A549 (cell line): ENCODE results near the gene PRL. TPM values are rescaled to one million over a fixed set of nuclear protein-coding genes. Genes with fewer than 3 reads are reported as not detected.

Experiments
- ATAC-seq, 2 experiments: fragments of 200-7000 bp in 1 of 2; fragments of >200 bp in 1 of 2; cut with Nextera tagmentation in 1 of 2; cut with Tn5 transposase in 1 of 2; 3 replicates each; pipeline versions ENCODE4 v1.8.0 to v1.9.1; 2018 to 2020; ENCODE audit warnings: mild to moderate bottlenecking in 1 of 2, moderate library complexity in 1 of 2
- CTCF ChIA-PET: fragments of 300-600 bp; sonication (Branson Sonifier 250); formaldehyde crosslinking; extraction: SDS; loops from one replicate; lab custom pipeline; 2021; ENCODE audit warnings: antibody characterized with exemption, inconsistent platforms; lab: Yijun Ruan, JAX
- POLR2A ChIA-PET: fragments of 350-600 bp; formaldehyde crosslinking; extraction: SDS; loops from one replicate; lab custom pipeline; 2021; ENCODE audit warnings: antibody characterized with exemption, inconsistent platforms; lab: Yijun Ruan, JAX
- DNase-seq, 2 experiments: peaks; one replicate each; pipeline versions ENCODE4 v3.0.0 to v3.0.0-alpha.2; 2011 to 2016; ENCODE audit warnings: low read depth in 1 of 2, low spot score in 1 of 2
- FAIRE-seq: peaks from 2 replicates; lab custom pipeline; 2011; peaks lifted over from hg19 to GRCh38; lab: Jason Lieb, UNC
- H3K27ac ChIP-seq, 2 experiments: fragments of >200 bp; sonication (Bioruptor Twin); formaldehyde crosslinking; 3 replicates each; pipeline ENCODE4 v1.5.1; 2016 to 2017
- H3K4me1 ChIP-seq: fragments of >200 bp; sonication (Bioruptor Twin); formaldehyde crosslinking; 3 replicates; pipeline ENCODE4 v1.6.1; 2016
- H3K4me2 ChIP-seq: fragments of >200 bp; sonication (Bioruptor Twin); formaldehyde crosslinking; 3 replicates; pipeline ENCODE4 v1.6.1; 2016
- H3K4me3 ChIP-seq: fragments of >200 bp; sonication (Bioruptor Twin); formaldehyde crosslinking; 3 replicates; pipeline ENCODE4 v1.5.1; 2016
- H3K9me3 ChIP-seq: fragments of >200 bp; sonication (Bioruptor Twin); formaldehyde crosslinking; 3 replicates; pipeline ENCODE4 v1.6.1; 2016
- CBX2 ChIP-seq: fragments of 200-600 bp; sonication (generic); IDR thresholded peaks from 2 replicates; pipeline ENCODE4 v1.6.1; 2016; ENCODE audit warnings: low read depth, mild to moderate bottlenecking, borderline replicate concordance
- CBX8 ChIP-seq: fragments of 200-600 bp; sonication (generic); IDR thresholded peaks from 2 replicates; pipeline ENCODE4 v1.6.1; 2016
- CHD4 ChIP-seq: fragments of 200-600 bp; sonication (generic); IDR thresholded peaks from 2 replicates; pipeline ENCODE4 v1.6.1; 2016; ENCODE audit warnings: antibody characterized with exemption, mild to moderate bottlenecking, borderline replicate concordance
- E2F6 ChIP-seq: IDR thresholded peaks from 2 replicates; pipeline ENCODE4 v1.6.1; 2012; ENCODE audit warnings: low read depth, borderline replicate concordance
- EHMT2 ChIP-seq: fragments of 200-600 bp; sonication (generic); IDR thresholded peaks from 2 replicates; pipeline ENCODE4 v1.6.1; 2016; ENCODE audit warnings: antibody characterized with exemption, low read depth, mild to moderate bottlenecking, moderate library complexity
- ELK1 ChIP-seq: fragments of 150-350 bp; IDR thresholded peaks from 2 replicates; pipeline ENCODE4 v1.6.1; 2014; ENCODE audit warnings: low read depth, mild to moderate bottlenecking, low read length
- EP300 ChIP-seq, 2 experiments: fragments of >200 bp; sonication (Bioruptor Twin); formaldehyde crosslinking; IDR thresholded peaks; 2 replicates in 1 of 2; 3 replicates in 1 of 2; pipeline ENCODE4 v1.6.1; 2016 to 2017
- ESRRA ChIP-seq: fragments of 150-350 bp; IDR thresholded peaks from 2 replicates; pipeline ENCODE4 v1.6.1; 2014; ENCODE audit warnings: mild to moderate bottlenecking, low read length, borderline replicate concordance
- FOSL2 ChIP-seq, 2 experiments: fragments of 450-650 bp in 1 of 2; fragments of >200 bp in 1 of 2; sonication (Bioruptor Twin) in 1 of 2; formaldehyde crosslinking; IDR thresholded peaks; 2 replicates each; pipeline versions ENCODE4 v1.5.0 to v1.6.1; 2016 to 2020; ENCODE audit warnings: mild to moderate bottlenecking in 1 of 2, moderate library complexity in 1 of 2
- FOXS1 ChIP-seq: fragments of 250-450 bp; sonication (Bioruptor Pico); IDR thresholded peaks from 2 replicates; pipeline ENCODE4 v1.5.0; 2020; ENCODE audit warnings: mild to moderate bottlenecking, moderate library complexity
- HES2 ChIP-seq: fragments of >200 bp; sonication (Bioruptor Twin); formaldehyde crosslinking; IDR thresholded peaks from 2 replicates; pipeline ENCODE4 v1.6.1; 2016
- HMGXB4 ChIP-seq: fragments of 250-450 bp; sonication (Bioruptor Pico); IDR thresholded peaks from 2 replicates; pipeline ENCODE4 v1.5.0; 2021; ENCODE audit warnings: mild to moderate bottlenecking, moderate library complexity, borderline replicate concordance
- HOXA7 ChIP-seq: fragments of 250-450 bp; sonication (Bioruptor Pico); IDR thresholded peaks from 2 replicates; pipeline ENCODE4 v1.5.0; 2020; ENCODE audit warnings: mild to moderate bottlenecking, moderate library complexity
- HOXB5 ChIP-seq: fragments of 250-450 bp; sonication (Bioruptor Pico); IDR thresholded peaks from 2 replicates; pipeline ENCODE4 v1.5.0; 2020; ENCODE audit warnings: mild to moderate bottlenecking, moderate library complexity
- JUN ChIP-seq, 2 experiments: fragments of >200 bp; sonication (Bioruptor Twin); formaldehyde crosslinking; IDR thresholded peaks; 2 replicates in 1 of 2; 3 replicates in 1 of 2; pipeline ENCODE4 v1.6.1; 2016 to 2017
- JUNB ChIP-seq: fragments of >200 bp; sonication (Bioruptor Twin); formaldehyde crosslinking; IDR thresholded peaks from 2 replicates; pipeline ENCODE4 v1.6.1; 2016
- KDM1A ChIP-seq: fragments of 200-600 bp; sonication (generic); IDR thresholded peaks from 2 replicates; pipeline ENCODE4 v1.6.1; 2016; ENCODE audit warnings: low read depth, mild to moderate bottlenecking
- MAX ChIP-seq: IDR thresholded peaks from 2 replicates; pipeline ENCODE4 v1.6.1; 2012
- MAZ ChIP-seq: fragments of 150-350 bp; IDR thresholded peaks from 2 replicates; pipeline ENCODE4 v1.6.1; 2014; ENCODE audit warnings: antibody characterized with exemption, low read depth, low read length, borderline replicate concordance
- MYC ChIP-seq: IDR thresholded peaks from 2 replicates; pipeline ENCODE4 v1.6.1; 2012; ENCODE audit warnings: mild to moderate bottlenecking, inconsistent platforms, low read length, improper control_type of control experiment, borderline replicate concordance
- NFE2L2 ChIP-seq: fragments of 150-350 bp; conservative IDR thresholded peaks from 2 replicates; pipeline ENCODE4 v1.6.1; 2014; ENCODE audit warnings: low read length
- NR3C1 ChIP-seq: fragments of >200 bp; sonication (Bioruptor Twin); formaldehyde crosslinking; IDR thresholded peaks from 3 replicates; pipeline ENCODE4 v1.6.1; 2017
- RCOR1 ChIP-seq: fragments of 150-350 bp; IDR thresholded peaks from 2 replicates; pipeline ENCODE4 v1.6.1; 2014; ENCODE audit warnings: antibody characterized with exemption, low read length, low read depth
- REST ChIP-seq: fragments of 200-600 bp; sonication (generic); IDR thresholded peaks from 2 replicates; pipeline ENCODE4 v1.6.1; 2016; ENCODE audit warnings: antibody characterized with exemption, mild to moderate bottlenecking, moderate library complexity
- RNF2 ChIP-seq: fragments of 200-600 bp; sonication (generic); IDR thresholded peaks from 2 replicates; pipeline ENCODE4 v1.6.1; 2016; ENCODE audit warnings: low read depth, mild to moderate bottlenecking, antibody characterized with exemption, moderate library complexity, borderline replicate concordance
- SREBF2 ChIP-seq: fragments of 450-650 bp; IDR thresholded peaks from 2 replicates; pipeline ENCODE4 v1.6.1; 2014; ENCODE audit warnings: mild to moderate bottlenecking, moderate library complexity
- TFCP2L1 ChIP-seq: fragments of 250-450 bp; sonication (Bioruptor Pico); IDR thresholded peaks from 2 replicates; pipeline ENCODE4 v1.5.0; 2021; ENCODE audit warnings: mild to moderate bottlenecking
- ZC3H11A ChIP-seq: fragments of 450-650 bp; IDR thresholded peaks from 2 replicates; pipeline ENCODE4 v1.6.1; 2014; ENCODE audit warnings: antibody characterized with exemption, mild to moderate bottlenecking
- ZFP36 ChIP-seq: fragments of 450-650 bp; IDR thresholded peaks from 2 replicates; pipeline ENCODE4 v1.6.1; 2014; ENCODE audit warnings: borderline replicate concordance; ENCODE audit not compliant: partially characterized antibody
- WGBS: methylation state at CpG from one replicate; pipeline ENCODE4 v1.1.6; 2017; ENCODE audit errors: missing lambda C conversion rate; 5-methylcytosine and 5-hydroxymethylcytosine counted together
- polyA plus RNA-seq, 4 experiments: library from polyadenylated mRNA; depleted of rRNA in 3 of 4; stranded (reverse); fragments of >200 nt; fragmentation: RNase III in 1 of 4; extraction: RNeasy Plus Mini Kit Qiagen cat#74134 plus additional on column Dnase treatment in 1 of 4; gene quantifications; 2 replicates in 3 of 4; 3 replicates in 1 of 4; pipeline ENCODE4 v1.2.3, GENCODE V29; 2011 to 2017

PRL gene
- polyA plus RNA-seq, 2 of the 4 experiments (the other 2 are of a cell fraction) = not detected

GRCh38 chr6:22318404-22318803 lies 21.6 kb upstream of the PRL start:
- Histone ChIP-seq H3K4me1 (peaks cover 19% of the 10 kb centered on the region), H3K4me2 (no peak overlapping the region), H3K9me3 (no peaks in the 10 kb centered on the region), H3K4me3 (no peak overlapping the region), H3K27ac (no peak overlapping the region)
- POLR2A ChIA-PET = no interaction called here
- TF ChIP-seq EHMT2 = no peak
- no peak for TF ChIP-seq MAX
- no peak for TF ChIP-seq FOSL2 (IDR thresholded peaks at IDR 0.05)
- TF ChIP-seq FOSL2 (CRISPR knock-in tag; IDR thresholded peaks at IDR 0.05) = no peak
- no peak for TF ChIP-seq JUN (IDR thresholded peaks at IDR 0.05)
- no peak for TF ChIP-seq ZFP36
- no peak for TF ChIP-seq HMGXB4
- TF ChIP-seq NFE2L2 = no peak
- TF ChIP-seq JUNB = no peak
- no peak for TF ChIP-seq HES2
- TF ChIP-seq RCOR1 = no peak
- TF ChIP-seq NR3C1 = no peak
- TF ChIP-seq TFCP2L1 (CRISPR knock-in tag) = no peak
- no peak for TF ChIP-seq CBX8
- TF ChIP-seq E2F6 = no peak
- no peak for TF ChIP-seq REST
- no peak for TF ChIP-seq RNF2
- no peak for TF ChIP-seq MAZ
- TF ChIP-seq ZC3H11A = no peak
- TF ChIP-seq HOXA7 (CRISPR knock-in tag) = no peak
- no peak for ATAC-seq
- no CpG with 5 or more reads among the region's 22 CpGs for WGBS
- no peak for DNase-seq
- CTCF ChIA-PET = interaction anchor here (0.6 kb wide), 1 partner anchor 250 kb away, joined by 4 read pairs; no protein-coding TSS in a partner anchor
- no peak for FAIRE-seq

- ChIA-PET CTCF (no interaction called here), POLR2A (no interaction called here)
- no peak for FAIRE-seq
- WGBS = 58% methylated on average over 2 of the region's 2 CpGs
- Histone ChIP-seq H3K4me1 (no peaks in the 10 kb centered on the region), H3K4me2 (no peak overlapping the region), H3K4me3 (no peak overlapping the region), H3K9me3 (peaks cover 8% of the 10 kb centered on the region; the same call in 2 of the 3 replicates), H3K27ac (no peak overlapping the region)
- no peak for ATAC-seq
- no peak for DNase-seq
- TF ChIP-seq ESRRA (no peak), SREBF2 (no peak), CHD4 (no peak), ELK1 (no peak), CBX2 (no peak), MYC (no peak), JUN (IDR thresholded peaks at IDR 0.05) (no peak), FOSL2 (IDR thresholded peaks at IDR 0.05) (no peak), FOSL2 (CRISPR knock-in tag; IDR thresholded peaks at IDR 0.05) (no peak), HOXB5 (no peak), FOXS1 (CRISPR knock-in tag) (no peak), KDM1A (no peak), EP300 (IDR thresholded peaks at IDR 0.05) (no peak)
Measured at GRCh38 chr6:22313796-22314195, 17.0 kb upstream of the PRL start.
